GM12878 (cell line): ENCODE measurements around the gene ATP5ME. TPM values are rescaled to one million over a fixed set of nuclear protein-coding genes. Genes with fewer than 3 reads are reported as not detected.

Experiments used
- CBX5 ChIP-seq: sonication (generic); IDR thresholded peaks from 2 replicates; pipeline ENCODE4 v1.6.1; 2016; ENCODE audit warnings: low read depth, moderate library complexity, mild to moderate bottlenecking, inconsistent platforms
- CREB1 ChIP-seq: IDR thresholded peaks from 2 replicates; pipeline ENCODE4 v1.6.1; 2012; ENCODE audit warnings: low read depth, mild to moderate bottlenecking, inconsistent platforms
- FOS ChIP-seq: IDR thresholded peaks from 3 replicates; pipeline ENCODE4 v1.6.1; 2011; ENCODE audit warnings: borderline replicate concordance; ENCODE audit not compliant: insufficient read length; ENCODE audit errors: extremely low read depth
- MYB ChIP-seq: fragments of 150-350 bp; IDR thresholded peaks from 2 replicates; pipeline ENCODE4 v1.6.1; 2014; ENCODE audit warnings: mild to moderate bottlenecking, low read depth, low read length, borderline replicate concordance
- NFYA ChIP-seq: IDR thresholded peaks from 2 replicates; pipeline ENCODE4 v1.6.1; 2011; ENCODE audit warnings: low read depth, mild to moderate bottlenecking, low read length, improper control_type of control experiment, borderline replicate concordance
- POLR2A ChIP-seq: IDR thresholded peaks from 2 replicates; pipeline ENCODE4 v1.6.1; 2011; ENCODE audit warnings: low read depth, mild to moderate bottlenecking, low read length
- RAD51 ChIP-seq: fragments of 450-650 bp; IDR thresholded peaks from 2 replicates; pipeline ENCODE4 v1.6.1; 2016; ENCODE audit warnings: moderate library complexity, mild to moderate bottlenecking, inconsistent platforms
- ZSCAN29 ChIP-seq: fragments of 450-650 bp; IDR thresholded peaks from 2 replicates; pipeline ENCODE4 v1.6.1; 2017; ENCODE audit warnings: mild to moderate bottlenecking, moderate library complexity
- polyA plus RNA-seq, 11 experiments: library from polyadenylated mRNA; depleted of rRNA in 4 of 11; unstranded in 6 of 11; stranded (reverse) in 5 of 11; fragments of >200 nt; fragmentation: Nextera tagmentation in 4 of 11; fragmentation: Illumina TruSeq in 1 of 11; extraction: Ambion mirVana in 4 of 11; extraction: Trizol in 1 of 11; gene quantifications; 1 replicate in 1 of 11; 2 replicates in 10 of 11; pipeline versions ENCODE4 v1.2.1 to v1.2.3, GENCODE V29; 2011 to 2016; ENCODE audit warnings: inconsistent platforms in 2 of 11, missing spikeins in 2 of 11, low read depth in 1 of 11
- total RNA-seq, 4 experiments: library from RNA; depleted of rRNA in 3 of 4; stranded (reverse); fragments of >200 nt in 3 of 4; fragmentation: Illumina TruSeq in 1 of 4; extraction: Trizol in 1 of 4; gene quantifications; 2 replicates each; pipeline versions ENCODE4 v1.2.1 to v1.2.3, GENCODE V29; 2013 to 2021
- TF ChIP-seq, protein P1 (sequence below): IDR thresholded peaks from 2 replicates; pipeline ENCODE4 v1.6.1; 2012; ENCODE audit warnings: low read depth, low read length, improper control_type of control experiment
- TF ChIP-seq, protein P2 (sequence below): fragments of 450-650 bp; formaldehyde crosslinking; IDR thresholded peaks from 2 replicates; pipeline ENCODE4 v1.5.0; 2022; ENCODE audit warnings: mild to moderate bottlenecking, missing genetic modification characterization
- TF ChIP-seq, protein P3 (sequence below): fragments of 450-650 bp; formaldehyde crosslinking; IDR thresholded peaks from 2 replicates; pipeline ENCODE4 v1.4.0; 2022; ENCODE audit warnings: mild to moderate bottlenecking, moderate library complexity
- TF ChIP-seq, protein P4 (sequence below): IDR thresholded peaks from 2 replicates; pipeline ENCODE4 v1.6.1; 2011; ENCODE audit warnings: borderline replicate concordance, low read depth, mild to moderate bottlenecking, moderate library complexity, mixed read lengths, low read length; ENCODE audit not compliant: insufficient read depth; ENCODE audit errors: extremely low read length

The ATP5ME gene
- total and polyA plus RNA-seq, 10 of the 15 experiments (the other 5 are each of a cell fraction or from before 2014, with no cell fraction given) = 279 to 2,374 (median 509) TPM

DNA sequence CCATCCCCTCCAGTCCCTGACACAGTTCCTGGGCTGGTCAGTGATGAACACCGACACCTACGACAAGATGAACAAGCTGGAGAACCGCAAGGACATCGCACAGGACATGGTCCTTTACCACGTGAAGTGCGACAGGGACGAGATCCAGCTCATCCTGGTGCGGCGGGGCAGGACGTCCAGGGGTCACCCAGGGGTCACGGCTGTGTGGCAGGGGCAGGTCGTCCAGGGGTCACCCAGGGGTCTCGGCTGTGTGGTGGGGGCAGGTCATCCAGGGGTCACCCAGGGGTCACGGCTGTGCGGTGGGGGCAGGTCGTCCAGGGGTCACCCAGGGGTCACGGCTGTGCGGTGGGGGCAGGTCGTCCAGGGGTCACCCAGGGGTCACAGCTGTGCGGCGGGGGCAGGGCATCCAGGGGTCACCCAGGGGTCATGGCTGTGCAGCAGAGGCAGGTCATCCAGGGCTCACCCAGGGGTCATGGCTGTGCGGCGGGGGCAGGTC, 16.7 kb downstream of the ATP5ME start (continued):
- TF ChIP-seq, protein P1, sequence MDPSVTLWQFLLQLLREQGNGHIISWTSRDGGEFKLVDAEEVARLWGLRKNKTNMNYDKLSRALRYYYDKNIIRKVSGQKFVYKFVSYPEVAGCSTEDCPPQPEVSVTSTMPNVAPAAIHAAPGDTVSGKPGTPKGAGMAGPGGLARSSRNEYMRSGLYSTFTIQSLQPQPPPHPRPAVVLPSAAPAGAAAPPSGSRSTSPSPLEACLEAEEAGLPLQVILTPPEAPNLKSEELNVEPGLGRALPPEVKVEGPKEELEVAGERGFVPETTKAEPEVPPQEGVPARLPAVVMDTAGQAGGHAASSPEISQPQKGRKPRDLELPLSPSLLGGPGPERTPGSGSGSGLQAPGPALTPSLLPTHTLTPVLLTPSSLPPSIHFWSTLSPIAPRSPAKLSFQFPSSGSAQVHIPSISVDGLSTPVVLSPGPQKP = no peak
- TF ChIP-seq CBX5 (no peak), POLR2A (no peak; the same call in 1 of the 2 replicates), MYB (no peak), NFYA (no peak), FOS (no peak), CREB1 (no peak), RAD51 (no peak), ZSCAN29 (no peak)
- TF ChIP-seq, protein P2, sequence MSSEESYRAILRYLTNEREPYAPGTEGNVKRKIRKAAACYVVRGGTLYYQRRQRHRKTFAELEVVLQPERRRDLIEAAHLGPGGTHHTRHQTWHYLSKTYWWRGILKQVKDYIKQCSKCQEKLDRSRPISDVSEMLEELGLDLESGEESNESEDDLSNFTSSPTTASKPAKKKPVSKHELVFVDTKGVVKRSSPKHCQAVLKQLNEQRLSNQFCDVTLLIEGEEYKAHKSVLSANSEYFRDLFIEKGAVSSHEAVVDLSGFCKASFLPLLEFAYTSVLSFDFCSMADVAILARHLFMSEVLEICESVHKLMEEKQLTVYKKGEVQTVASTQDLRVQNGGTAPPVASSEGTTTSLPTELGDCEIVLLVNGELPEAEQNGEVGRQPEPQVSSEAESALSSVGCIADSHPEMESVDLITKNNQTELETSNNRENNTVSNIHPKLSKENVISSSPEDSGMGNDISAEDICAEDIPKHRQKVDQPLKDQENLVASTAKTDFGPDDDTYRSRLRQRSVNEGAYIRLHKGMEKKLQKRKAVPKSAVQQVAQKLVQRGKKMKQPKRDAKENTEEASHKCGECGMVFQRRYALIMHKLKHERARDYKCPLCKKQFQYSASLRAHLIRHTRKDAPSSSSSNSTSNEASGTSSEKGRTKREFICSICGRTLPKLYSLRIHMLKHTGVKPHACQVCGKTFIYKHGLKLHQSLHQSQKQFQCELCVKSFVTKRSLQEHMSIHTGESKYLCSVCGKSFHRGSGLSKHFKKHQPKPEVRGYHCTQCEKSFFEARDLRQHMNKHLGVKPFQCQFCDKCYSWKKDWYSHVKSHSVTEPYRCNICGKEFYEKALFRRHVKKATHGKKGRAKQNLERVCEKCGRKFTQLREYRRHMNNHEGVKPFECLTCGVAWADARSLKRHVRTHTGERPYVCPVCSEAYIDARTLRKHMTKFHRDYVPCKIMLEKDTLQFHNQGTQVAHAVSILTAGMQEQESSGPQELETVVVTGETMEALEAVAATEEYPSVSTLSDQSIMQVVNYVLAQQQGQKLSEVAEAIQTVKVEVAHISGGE (CRISPR knock-in tag) = no peak
- TF ChIP-seq, protein P3, sequence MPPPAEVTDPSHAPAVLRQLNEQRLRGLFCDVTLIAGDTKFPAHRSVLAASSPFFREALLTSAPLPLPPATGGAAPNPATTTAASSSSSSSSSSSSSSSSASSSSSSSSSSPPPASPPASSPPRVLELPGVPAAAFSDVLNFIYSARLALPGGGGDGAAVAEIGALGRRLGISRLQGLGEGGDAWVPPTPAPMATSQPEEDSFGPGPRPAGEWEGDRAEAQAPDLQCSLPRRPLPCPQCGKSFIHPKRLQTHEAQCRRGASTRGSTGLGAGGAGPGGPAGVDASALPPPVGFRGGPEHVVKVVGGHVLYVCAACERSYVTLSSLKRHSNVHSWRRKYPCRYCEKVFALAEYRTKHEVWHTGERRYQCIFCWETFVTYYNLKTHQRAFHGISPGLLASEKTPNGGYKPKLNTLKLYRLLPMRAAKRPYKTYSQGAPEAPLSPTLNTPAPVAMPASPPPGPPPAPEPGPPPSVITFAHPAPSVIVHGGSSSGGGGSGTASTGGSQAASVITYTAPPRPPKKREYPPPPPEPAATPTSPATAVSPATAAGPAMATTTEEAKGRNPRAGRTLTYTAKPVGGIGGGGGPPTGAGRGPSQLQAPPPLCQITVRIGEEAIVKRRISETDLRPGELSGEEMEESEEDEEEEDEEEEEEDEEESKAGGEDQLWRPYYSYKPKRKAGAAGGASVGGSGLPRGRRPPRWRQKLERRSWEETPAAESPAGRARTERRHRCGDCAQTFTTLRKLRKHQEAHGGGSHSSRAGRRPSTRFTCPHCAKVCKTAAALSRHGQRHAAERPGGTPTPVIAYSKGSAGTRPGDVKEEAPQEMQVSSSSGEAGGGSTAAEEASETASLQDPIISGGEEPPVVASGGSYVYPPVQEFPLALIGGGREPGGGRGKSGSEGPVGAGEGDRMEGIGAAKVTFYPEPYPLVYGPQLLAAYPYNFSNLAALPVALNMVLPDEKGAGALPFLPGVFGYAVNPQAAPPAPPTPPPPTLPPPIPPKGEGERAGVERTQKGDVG (CRISPR knock-in tag) = no peak
- TF ChIP-seq, protein P4, sequence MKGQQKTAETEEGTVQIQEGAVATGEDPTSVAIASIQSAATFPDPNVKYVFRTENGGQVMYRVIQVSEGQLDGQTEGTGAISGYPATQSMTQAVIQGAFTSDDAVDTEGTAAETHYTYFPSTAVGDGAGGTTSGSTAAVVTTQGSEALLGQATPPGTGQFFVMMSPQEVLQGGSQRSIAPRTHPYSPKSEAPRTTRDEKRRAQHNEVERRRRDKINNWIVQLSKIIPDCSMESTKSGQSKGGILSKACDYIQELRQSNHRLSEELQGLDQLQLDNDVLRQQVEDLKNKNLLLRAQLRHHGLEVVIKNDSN = no peak
